A549 (cell line): ENCODE measurements around the gene NME7.
"Not testable (repeated sequence)": the region's sequence is repeated elsewhere in the genome, so short reads cannot be mapped to it uniquely, and the experiment has no call there.

ENCODE experiments used
- BCL3 ChIP-seq: fragments of >200 bp; sonication (Bioruptor Twin); formaldehyde crosslinking; IDR thresholded peaks from 3 replicates; pipeline ENCODE4 v1.6.1; 2016
- CEBPB ChIP-seq, 2 experiments: fragments of >200 bp in 1 of 2; sonication (Bioruptor Twin) in 1 of 2; formaldehyde crosslinking in 1 of 2; IDR thresholded peaks; 2 replicates each; pipeline ENCODE4 v1.6.1; 2012 to 2016
- ESRRA ChIP-seq: fragments of 150-350 bp; IDR thresholded peaks from 2 replicates; pipeline ENCODE4 v1.6.1; 2014; ENCODE audit warnings: mild to moderate bottlenecking, low read length, borderline replicate concordance
- HOXA7 ChIP-seq: fragments of 250-450 bp; sonication (Bioruptor Pico); IDR thresholded peaks from 2 replicates; pipeline ENCODE4 v1.5.0; 2020; ENCODE audit warnings: mild to moderate bottlenecking, moderate library complexity
- MAFK ChIP-seq: fragments of 450-650 bp; IDR thresholded peaks from 2 replicates; pipeline ENCODE4 v1.6.1; 2014; ENCODE audit not compliant: partially characterized antibody

- TF ChIP-seq HOXA7 (CRISPR knock-in tag); CEBPB (IDR thresholded peaks at IDR 0.05); MAFK; BCL3; ESRRA: not testable (repeated sequence)
These were observed 25.5 kb downstream of the NME7 start for GRCh38 chr1:169342096-169342495.
